ENCODE data around the gene NOL9. TPM values are rescaled to one million over a fixed set of nuclear protein-coding genes. Genes with fewer than 3 reads are reported as not detected.

Gene NOL9
- total and polyA plus RNA-seq, 10 of the 15 experiments (the other 5 are each of a cell fraction or from before 2014, with no cell fraction given) = 3.9 to 35.9 (median 23.0) TPM

DNA sequence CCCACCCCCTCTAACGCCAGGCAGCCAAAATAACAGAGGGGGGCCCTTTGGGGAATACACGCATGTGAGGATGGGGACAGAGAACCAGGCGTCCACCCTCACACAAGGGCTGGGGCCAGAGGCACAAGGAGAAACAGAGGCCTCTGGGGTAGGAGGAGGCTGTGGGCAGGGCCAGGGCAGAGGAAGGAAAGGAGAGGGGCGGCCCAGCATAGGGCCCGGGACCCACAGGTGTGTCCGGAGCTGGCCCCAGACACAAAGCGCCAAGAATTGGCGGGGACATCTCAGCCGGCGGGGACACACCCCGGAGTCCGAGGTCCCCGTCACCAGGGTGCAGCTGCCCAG, 69.5 kb downstream of the NOL9 start:
- no peak for DNase-seq (ENCODE audit: low read depth, low spot score)
- H3K4me2 ChIP-seq (ENCODE audit: control insufficient read depth, insufficient read depth) = no peak overlapping the region
- in situ Hi-C loops (cut with MboI) (loop anchor here (25.0 kb wide), 1 partner anchor 728 kb away; no protein-coding TSS in a partner anchor), intact Hi-C loops (cut with micrococcal nuclease; ENCODE audit: unreplicated experiment) (loop anchor here (2.0 kb wide), 1 partner anchor 162 kb away; no protein-coding TSS in a partner anchor)
- TF ChIP-seq, protein P1, sequence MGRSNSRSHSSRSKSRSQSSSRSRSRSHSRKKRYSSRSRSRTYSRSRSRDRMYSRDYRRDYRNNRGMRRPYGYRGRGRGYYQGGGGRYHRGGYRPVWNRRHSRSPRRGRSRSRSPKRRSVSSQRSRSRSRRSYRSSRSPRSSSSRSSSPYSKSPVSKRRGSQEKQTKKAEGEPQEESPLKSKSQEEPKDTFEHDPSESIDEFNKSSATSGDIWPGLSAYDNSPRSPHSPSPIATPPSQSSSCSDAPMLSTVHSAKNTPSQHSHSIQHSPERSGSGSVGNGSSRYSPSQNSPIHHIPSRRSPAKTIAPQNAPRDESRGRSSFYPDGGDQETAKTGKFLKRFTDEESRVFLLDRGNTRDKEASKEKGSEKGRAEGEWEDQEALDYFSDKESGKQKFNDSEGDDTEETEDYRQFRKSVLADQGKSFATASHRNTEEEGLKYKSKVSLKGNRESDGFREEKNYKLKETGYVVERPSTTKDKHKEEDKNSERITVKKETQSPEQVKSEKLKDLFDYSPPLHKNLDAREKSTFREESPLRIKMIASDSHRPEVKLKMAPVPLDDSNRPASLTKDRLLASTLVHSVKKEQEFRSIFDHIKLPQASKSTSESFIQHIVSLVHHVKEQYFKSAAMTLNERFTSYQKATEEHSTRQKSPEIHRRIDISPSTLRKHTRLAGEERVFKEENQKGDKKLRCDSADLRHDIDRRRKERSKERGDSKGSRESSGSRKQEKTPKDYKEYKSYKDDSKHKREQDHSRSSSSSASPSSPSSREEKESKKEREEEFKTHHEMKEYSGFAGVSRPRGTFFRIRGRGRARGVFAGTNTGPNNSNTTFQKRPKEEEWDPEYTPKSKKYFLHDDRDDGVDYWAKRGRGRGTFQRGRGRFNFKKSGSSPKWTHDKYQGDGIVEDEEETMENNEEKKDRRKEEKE (IDR thresholded peaks at IDR 0.05) = no peak
- no peak for TF ChIP-seq PAX5 (IDR thresholded peaks at IDR 0.05; ENCODE audit: borderline replicate concordance, low read depth, low read length)
- TF ChIP-seq POLR2AphosphoS2 (IDR thresholded peaks at IDR 0.05; ENCODE audit: low read depth, low read length) = no peak
- no peak for TF ChIP-seq BHLHE40 (IDR thresholded peaks at IDR 0.05; ENCODE audit: borderline replicate concordance in 1 of 2, low read depth in 2 of 2, low read length in 1 of 2)
- TF ChIP-seq, protein P2, sequence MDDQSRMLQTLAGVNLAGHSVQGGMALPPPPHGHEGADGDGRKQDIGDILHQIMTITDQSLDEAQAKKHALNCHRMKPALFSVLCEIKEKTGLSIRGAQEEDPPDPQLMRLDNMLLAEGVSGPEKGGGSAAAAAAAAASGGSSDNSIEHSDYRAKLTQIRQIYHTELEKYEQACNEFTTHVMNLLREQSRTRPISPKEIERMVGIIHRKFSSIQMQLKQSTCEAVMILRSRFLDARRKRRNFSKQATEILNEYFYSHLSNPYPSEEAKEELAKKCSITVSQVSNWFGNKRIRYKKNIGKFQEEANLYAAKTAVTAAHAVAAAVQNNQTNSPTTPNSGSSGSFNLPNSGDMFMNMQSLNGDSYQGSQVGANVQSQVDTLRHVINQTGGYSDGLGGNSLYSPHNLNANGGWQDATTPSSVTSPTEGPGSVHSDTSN (IDR thresholded peaks at IDR 0.05; ENCODE audit: insufficient replicate concordance, low read depth, low read length) = no peak
- TF ChIP-seq GABPA (IDR thresholded peaks at IDR 0.05; ENCODE audit: low read depth) = no peak
- no peak for TF ChIP-seq ZNF622 (IDR thresholded peaks at IDR 0.05)
- TF ChIP-seq HDGF (IDR thresholded peaks at IDR 0.05) = no peak
- no peak for TF ChIP-seq CBX3 (IDR thresholded peaks at IDR 0.05; ENCODE audit: borderline replicate concordance, low read depth)
- no peak for TF ChIP-seq IRF4 (IDR thresholded peaks at IDR 0.05; ENCODE audit: low read depth, low read length)
- H3K27me3 ChIP-seq (replicated peaks in 1 of 2; ENCODE audit: control insufficient read depth in 2 of 2, insufficient read depth in 2 of 2, low read length in 1 of 2) = peaks cover 2 to 3% of the 10 kb centered on the region in 2 experiments; a peak in 3 of 4 replicates
- no peak overlapping the region for H3K27ac ChIP-seq (ENCODE audit: control insufficient read depth, insufficient read depth)
- SMC1A ChIA-PET (ENCODE audit: uncharacterized antibody, unreplicated experiment) = no interaction called here
- H3K4me3 ChIP-seq = no peak overlapping the region
- WGBS (ENCODE audit: insufficient coverage, insufficient replicate concordance, low lambda C conversion rate, missing lambda C conversion rate) = 26% methylated on average over 13 of the region's 13 CpGs
- H3K9ac ChIP-seq (ENCODE audit: control insufficient read depth, insufficient read depth, low read length) = no peak overlapping the region
- RAD21 ChIA-PET (ENCODE audit: unreplicated experiment) = no interaction called here
- no peaks in the 10 kb centered on the region for H3K9me3 ChIP-seq (replicated peaks; ENCODE audit: control insufficient read depth, insufficient read depth, low read length)
- FAIRE-seq = no peak
- no peak overlapping the region for H2AFZ ChIP-seq (ENCODE audit: control insufficient read depth, low read depth, low read length)
- H4K20me1 ChIP-seq (ENCODE audit: control insufficient read depth, insufficient read depth) = peaks cover 2% of the 10 kb centered on the region; the same call in 1 of the 2 replicates
- no TSS peak for BruUV-seq (replicated peaks)
- no peaks in the 10 kb centered on the region for H3K36me3 ChIP-seq (ENCODE audit: control insufficient read depth in 2 of 2, insufficient read depth in 2 of 2, low read length in 1 of 2)
- H3K4me1 ChIP-seq (ENCODE audit: control insufficient read depth, insufficient read depth, low read length) = no peaks in the 10 kb centered on the region
- POLR2A ChIA-PET = no interaction called here
- ATAC-seq = no peak
- CTCF ChIA-PET = no interaction called here
- H3K79me2 ChIP-seq (ENCODE audit: control insufficient read depth, insufficient read depth, low read length) = no peaks in the 10 kb centered on the region
